HepG2 (cell line): ENCODE data around the gene RPL34. TPM values are rescaled to one million over a fixed set of nuclear protein-coding genes. Genes with fewer than 3 reads are reported as not detected.

Experiments
- ATF7 ChIP-seq, 2 experiments: fragments of 450-650 bp in 1 of 2; sonication (generic) in 1 of 2; formaldehyde crosslinking in 1 of 2; IDR thresholded peaks; 2 replicates each; pipeline versions ENCODE4 v1.4.0 to v1.6.1; 2016 to 2020; ENCODE audit warnings: antibody characterized with exemption in 1 of 2, mild to moderate bottlenecking in 1 of 2, missing genetic modification reagents in 1 of 2
- DPF2 ChIP-seq: sonication (generic); formaldehyde crosslinking; IDR thresholded peaks from 2 replicates; pipeline ENCODE4 v1.4.0; 2020; ENCODE audit warnings: mild to moderate bottlenecking, low read depth, missing genetic modification reagents, borderline replicate concordance
- GTF2F1 ChIP-seq: fragments of 150-350 bp; IDR thresholded peaks from 2 replicates; pipeline ENCODE4 v1.6.1; 2014; ENCODE audit warnings: low read length
- HIVEP1 ChIP-seq: sonication (generic); formaldehyde crosslinking; IDR thresholded peaks from 2 replicates; pipeline ENCODE4 v1.4.0; 2020; ENCODE audit warnings: mild to moderate bottlenecking, missing genetic modification reagents
- HNF4A ChIP-seq: sonication (generic); formaldehyde crosslinking; IDR thresholded peaks from 2 replicates; pipeline ENCODE4 v1.4.0; 2020; ENCODE audit warnings: missing genetic modification reagents
- KAT7 ChIP-seq: IDR thresholded peaks from 2 replicates; pipeline ENCODE4 v1.6.1; 2018; ENCODE audit warnings: borderline replicate concordance, missing compliant biosample characterization
- MEIS2 ChIP-seq: sonication (generic); formaldehyde crosslinking; IDR thresholded peaks from 2 replicates; pipeline ENCODE4 v1.9.0; 2021; ENCODE audit warnings: mild to moderate bottlenecking, missing genetic modification reagents
- NCOA5 ChIP-seq: sonication (generic); formaldehyde crosslinking; IDR thresholded peaks from 2 replicates; pipeline ENCODE4 v1.4.0; 2020; ENCODE audit warnings: missing genetic modification reagents
- NKX3-1 ChIP-seq: sonication (generic); formaldehyde crosslinking; IDR thresholded peaks from 2 replicates; pipeline ENCODE4 v1.5.0; 2020; ENCODE audit warnings: missing genetic modification reagents
- RFX1 ChIP-seq: fragments of 450-650 bp; IDR thresholded peaks from 2 replicates; pipeline ENCODE4 v1.6.1; 2017
- SETDB1 ChIP-seq: sonication (generic); formaldehyde crosslinking; IDR thresholded peaks from 2 replicates; pipeline ENCODE4 v1.5.1; 2020; ENCODE audit warnings: missing genetic modification reagents, mild to moderate bottlenecking, borderline replicate concordance
- SOX5 ChIP-seq: IDR thresholded peaks from 2 replicates; pipeline ENCODE4 v1.6.1; 2016; ENCODE audit warnings: borderline replicate concordance
- SRY ChIP-seq: sonication (generic); formaldehyde crosslinking; IDR thresholded peaks from 2 replicates; pipeline ENCODE4 v1.8.0; 2022; ENCODE audit warnings: mild to moderate bottlenecking, missing genetic modification reagents
- ZBTB4 ChIP-seq: sonication (generic); formaldehyde crosslinking; IDR thresholded peaks from 2 replicates; pipeline ENCODE4 v1.4.0; 2020; ENCODE audit warnings: missing genetic modification reagents, mild to moderate bottlenecking, borderline replicate concordance
- ZBTB43 ChIP-seq: sonication (generic); formaldehyde crosslinking; conservative IDR thresholded peaks from 2 replicates; pipeline ENCODE4 v1.4.0; 2020; ENCODE audit warnings: missing genetic modification reagents
- ZKSCAN5 ChIP-seq: sonication (generic); formaldehyde crosslinking; IDR thresholded peaks from 2 replicates; pipeline ENCODE4 v1.5.1; 2020; ENCODE audit warnings: mild to moderate bottlenecking, missing genetic modification reagents
- ZMYM4 ChIP-seq: sonication (generic); formaldehyde crosslinking; IDR thresholded peaks from 2 replicates; pipeline ENCODE4 v1.8.1; 2023; ENCODE audit warnings: mild to moderate bottlenecking, missing genetic modification reagents
- ZNF136 ChIP-seq: sonication (generic); formaldehyde crosslinking; IDR thresholded peaks from 2 replicates; pipeline ENCODE4 v1.8.1; 2022; ENCODE audit warnings: low read depth, mild to moderate bottlenecking, moderate library complexity, missing genetic modification reagents
- ZNF557 ChIP-seq: sonication (generic); formaldehyde crosslinking; IDR thresholded peaks from 2 replicates; pipeline ENCODE4 v1.4.0; 2020; ENCODE audit warnings: missing genetic modification reagents
- ZNF672 ChIP-seq: sonication (generic); formaldehyde crosslinking; IDR thresholded peaks from 2 replicates; pipeline ENCODE4 v1.8.1; 2022; ENCODE audit warnings: missing genetic modification reagents
- polyA plus RNA-seq, 8 experiments: library from polyadenylated mRNA; depleted of rRNA in 3 of 8; stranded (reverse) in 7 of 8; unstranded in 1 of 8; fragments of >200 nt; fragmentation: Illumina TruSeq in 4 of 8; extraction: Trizol in 4 of 8; gene quantifications; 2 replicates each; pipeline versions ENCODE4 v1.2.1 to v1.2.3, GENCODE V29; 2011 to 2016; ENCODE audit warnings: low read depth in 4 of 8, missing spikeins in 1 of 8, mixed read lengths in 1 of 8; ENCODE audit not compliant: insufficient read depth in 1 of 8
- total RNA-seq, 5 experiments: library from RNA; depleted of rRNA; stranded (reverse); fragments of >200 nt; fragmentation: Illumina TruSeq; extraction: Trizol; gene quantifications; 2 replicates each; pipeline ENCODE4 v1.2.3, GENCODE V29; 2016; ENCODE audit warnings: low read depth in 1 of 5
- TF ChIP-seq, protein P1 (sequence below): sonication (generic); formaldehyde crosslinking; IDR thresholded peaks from 2 replicates; pipeline ENCODE4 v1.4.0; 2020; ENCODE audit warnings: missing genetic modification reagents, borderline replicate concordance
- TF ChIP-seq, protein P2 (sequence below): sonication (generic); formaldehyde crosslinking; IDR thresholded peaks from 2 replicates; pipeline ENCODE4 v1.4.0; 2020; ENCODE audit warnings: missing genetic modification reagents
- TF ChIP-seq, protein P3 (sequence below): sonication (generic); formaldehyde crosslinking; IDR thresholded peaks from 2 replicates; pipeline ENCODE4 v1.8.1; 2023; ENCODE audit warnings: mild to moderate bottlenecking, missing genetic modification reagents
- TF ChIP-seq, protein P4 (sequence below): sonication (generic); formaldehyde crosslinking; IDR thresholded peaks from 2 replicates; pipeline ENCODE4 v1.5.0; 2020; ENCODE audit warnings: missing genetic modification reagents

RPL34 gene
- total and polyA plus RNA-seq, 2 of the 13 experiments (the other 11 are each of a cell fraction or from before 2014, with no cell fraction given): 2,235 to 3,985 TPM

- TF ChIP-seq MEIS2 (CRISPR knock-in tag) (0 out of 2 replicates have a peak, but pooled peaks have one; percentile 61), GTF2F1 (no peak), RFX1 (no peak), ATF7 (IDR thresholded peaks at IDR 0.05) (no peak), ATF7 (CRISPR knock-in tag; IDR thresholded peaks at IDR 0.05) (no peak), HNF4A (0 out of 2 replicates have a peak, but pooled peaks have one; percentile 21), NCOA5 (CRISPR knock-in tag) (no peak), ZNF557 (CRISPR knock-in tag) (no peak), ZNF672 (CRISPR knock-in tag) (no peak), SRY (CRISPR knock-in tag) (no peak), KAT7 (no peak), ZMYM4 (peak; percentile 74), SOX5 (no peak), ZBTB43 (CRISPR knock-in tag) (no peak), SETDB1 (CRISPR knock-in tag) (no peak), NKX3-1 (no peak), HIVEP1 (CRISPR knock-in tag) (no peak), ZKSCAN5 (CRISPR knock-in tag) (no peak), DPF2 (0 out of 2 replicates have a peak, but pooled peaks have one; percentile 28), ZBTB4 (CRISPR knock-in tag) (no peak), ZNF136 (CRISPR knock-in tag) (no peak)
- TF ChIP-seq, protein P1, sequence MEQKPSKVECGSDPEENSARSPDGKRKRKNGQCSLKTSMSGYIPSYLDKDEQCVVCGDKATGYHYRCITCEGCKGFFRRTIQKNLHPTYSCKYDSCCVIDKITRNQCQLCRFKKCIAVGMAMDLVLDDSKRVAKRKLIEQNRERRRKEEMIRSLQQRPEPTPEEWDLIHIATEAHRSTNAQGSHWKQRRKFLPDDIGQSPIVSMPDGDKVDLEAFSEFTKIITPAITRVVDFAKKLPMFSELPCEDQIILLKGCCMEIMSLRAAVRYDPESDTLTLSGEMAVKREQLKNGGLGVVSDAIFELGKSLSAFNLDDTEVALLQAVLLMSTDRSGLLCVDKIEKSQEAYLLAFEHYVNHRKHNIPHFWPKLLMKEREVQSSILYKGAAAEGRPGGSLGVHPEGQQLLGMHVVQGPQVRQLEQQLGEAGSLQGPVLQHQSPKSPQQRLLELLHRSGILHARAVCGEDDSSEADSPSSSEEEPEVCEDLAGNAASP (CRISPR knock-in tag): no peak
- TF ChIP-seq, protein P2, sequence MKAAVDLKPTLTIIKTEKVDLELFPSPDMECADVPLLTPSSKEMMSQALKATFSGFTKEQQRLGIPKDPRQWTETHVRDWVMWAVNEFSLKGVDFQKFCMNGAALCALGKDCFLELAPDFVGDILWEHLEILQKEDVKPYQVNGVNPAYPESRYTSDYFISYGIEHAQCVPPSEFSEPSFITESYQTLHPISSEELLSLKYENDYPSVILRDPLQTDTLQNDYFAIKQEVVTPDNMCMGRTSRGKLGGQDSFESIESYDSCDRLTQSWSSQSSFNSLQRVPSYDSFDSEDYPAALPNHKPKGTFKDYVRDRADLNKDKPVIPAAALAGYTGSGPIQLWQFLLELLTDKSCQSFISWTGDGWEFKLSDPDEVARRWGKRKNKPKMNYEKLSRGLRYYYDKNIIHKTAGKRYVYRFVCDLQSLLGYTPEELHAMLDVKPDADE (CRISPR knock-in tag): no peak
- TF ChIP-seq, protein P3, sequence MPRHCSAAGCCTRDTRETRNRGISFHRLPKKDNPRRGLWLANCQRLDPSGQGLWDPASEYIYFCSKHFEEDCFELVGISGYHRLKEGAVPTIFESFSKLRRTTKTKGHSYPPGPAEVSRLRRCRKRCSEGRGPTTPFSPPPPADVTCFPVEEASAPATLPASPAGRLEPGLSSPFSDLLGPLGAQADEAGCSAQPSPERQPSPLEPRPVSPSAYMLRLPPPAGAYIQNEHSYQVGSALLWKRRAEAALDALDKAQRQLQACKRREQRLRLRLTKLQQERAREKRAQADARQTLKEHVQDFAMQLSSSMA: no peak
- TF ChIP-seq, protein P4, sequence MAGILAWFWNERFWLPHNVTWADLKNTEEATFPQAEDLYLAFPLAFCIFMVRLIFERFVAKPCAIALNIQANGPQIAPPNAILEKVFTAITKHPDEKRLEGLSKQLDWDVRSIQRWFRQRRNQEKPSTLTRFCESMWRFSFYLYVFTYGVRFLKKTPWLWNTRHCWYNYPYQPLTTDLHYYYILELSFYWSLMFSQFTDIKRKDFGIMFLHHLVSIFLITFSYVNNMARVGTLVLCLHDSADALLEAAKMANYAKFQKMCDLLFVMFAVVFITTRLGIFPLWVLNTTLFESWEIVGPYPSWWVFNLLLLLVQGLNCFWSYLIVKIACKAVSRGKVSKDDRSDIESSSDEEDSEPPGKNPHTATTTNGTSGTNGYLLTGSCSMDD: no peak
These were observed 27.7 kb upstream of the RPL34 start (continued) for GRCh38 chr4:108592674-108592986.
